ENCODE data around the gene DCDC2C.

GRCh38 chr2:3739313-3739712 lies 35.9 kb downstream of the DCDC2C start:
- TF ChIP-seq POLR2AphosphoS5 (IDR thresholded peaks at IDR 0.05; ENCODE audit: low read depth) (no peak), CTCF (conservative IDR thresholded peaks at IDR 0.05; ENCODE audit: low read depth in 2 of 2) (peak in 1 of 2 experiments; percentile 17; a peak in 1 of 4 replicates), EZH2 (IDR thresholded peaks at IDR 0.05; ENCODE audit: low read depth, unreplicated experiment) (no peak), EZH2phosphoT487 (IDR thresholded peaks at IDR 0.05; ENCODE audit: unreplicated experiment) (no peak), ZNF331 (CRISPR knock-in tag; IDR thresholded peaks at IDR 0.05; ENCODE audit: low read depth) (no peak), JUNB (IDR thresholded peaks at IDR 0.05; ENCODE audit: unreplicated experiment) (no peak), ETS1 (IDR thresholded peaks at IDR 0.05) (no peak)

All from GM23338 (cell line).